ENCODE data around the gene APC. TPM values are rescaled to one million over a fixed set of nuclear protein-coding genes. Genes with fewer than 3 reads are reported as not detected.

Gene APC
- total RNA-seq, 1 experiment from 2014 or later, result 24.0 TPM

DNA sequence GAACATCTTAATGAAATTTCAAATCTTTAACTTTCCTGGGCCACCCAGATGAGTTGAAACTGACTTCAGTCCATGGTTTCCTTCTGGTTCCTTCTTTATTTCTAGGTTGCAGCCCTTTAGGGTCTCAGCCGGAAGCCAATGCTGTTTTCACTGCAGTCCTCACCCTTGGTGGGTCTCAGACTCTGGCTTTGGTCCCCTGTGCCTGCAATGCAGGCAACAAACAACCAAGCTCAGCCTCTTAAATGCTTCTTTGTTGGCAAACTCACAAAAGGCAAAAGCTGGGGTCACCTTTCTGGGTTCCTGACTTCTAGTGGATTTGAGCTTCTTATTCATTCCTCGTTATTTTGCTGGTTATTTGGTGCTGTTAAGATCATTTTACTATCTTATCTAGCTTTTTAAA, 19.3 kb upstream of the APC start (continued):
- no peak for TF ChIP-seq CEBPB (IDR thresholded peaks at IDR 0.05; ENCODE audit: low read depth)
- no peak for TF ChIP-seq JUND (IDR thresholded peaks at IDR 0.05)
- TF ChIP-seq RAD21 (IDR thresholded peaks at IDR 0.05; ENCODE audit: low read depth), result no peak
- no peak for TF ChIP-seq ZBTB33 (IDR thresholded peaks at IDR 0.05; ENCODE audit: extremely low read depth, insufficient replicate concordance, low read length)
- TF ChIP-seq CBX3 (IDR thresholded peaks at IDR 0.05; ENCODE audit: low read depth), result no peak
- no peak for TF ChIP-seq FOSL1 (IDR thresholded peaks at IDR 0.05; ENCODE audit: low read depth)
- TF ChIP-seq SRF (IDR thresholded peaks at IDR 0.05; ENCODE audit: low read depth), result no peak
- no peak for TF ChIP-seq SIN3A (IDR thresholded peaks at IDR 0.05; ENCODE audit: low read depth)

- no peak overlapping the region for H3K27ac ChIP-seq (ENCODE audit: low read depth, low read length)
- intact Hi-C loops (cut with micrococcal nuclease), result no loop called here
- H3K9me3 ChIP-seq (ENCODE audit: control insufficient read depth in 1 of 2, insufficient read depth in 1 of 2, low read depth in 1 of 2, low read length in 2 of 2), result no peaks in the 10 kb centered on the region
- no peaks in the 10 kb centered on the region; the same call in 1 of the 2 replicates for H4K20me1 ChIP-seq (ENCODE audit: insufficient read depth)
- H3K36me3 ChIP-seq (ENCODE audit: control insufficient read depth in 1 of 2, insufficient read depth in 2 of 2, low read length in 2 of 2), result no peaks in the 10 kb centered on the region
- no peaks in the 10 kb centered on the region for H3K9me2 ChIP-seq (ENCODE audit: insufficient read depth)
- ChIA-PET POLR2A (no interaction called here), RAD21 (ENCODE audit: low non-redundant PET in 1 of 2, low total read pairs in 2 of 2, uncharacterized antibody in 2 of 2, unreplicated experiment in 2 of 2) (no interaction called here), CTCF (no interaction called here)
- peaks cover 28% of the 10 kb centered on the region for H3K79me2 ChIP-seq (ENCODE audit: insufficient read depth, low read length)
- no TSS peak for BruUV-seq (replicated peaks)
- no peak overlapping the region for H2AFZ ChIP-seq (ENCODE audit: low read depth, low read length, poor library complexity, severe bottlenecking)
- ATAC-seq (no peak), DNase-seq (ENCODE audit: low read depth, low spot score) (no peak)
- no peak overlapping the region for H3K9ac ChIP-seq (ENCODE audit: low read length)
- TF ChIP-seq SIN3A (IDR thresholded peaks at IDR 0.05; ENCODE audit: low read depth) (no peak), EZH2phosphoT487 (IDR thresholded peaks at IDR 0.05; ENCODE audit: borderline replicate concordance) (no peak), POLR2AphosphoS5 (IDR thresholded peaks at IDR 0.05; ENCODE audit: low read depth, low read length) (no peak), SRF (IDR thresholded peaks at IDR 0.05; ENCODE audit: low read depth) (no peak), CBX3 (IDR thresholded peaks at IDR 0.05; ENCODE audit: low read depth) (no peak), FOSL1 (IDR thresholded peaks at IDR 0.05; ENCODE audit: low read depth) (no peak), CEBPB (IDR thresholded peaks at IDR 0.05; ENCODE audit: low read depth) (no peak)
- H3K4me3 ChIP-seq (replicated peaks in 1 of 2; ENCODE audit: low read depth in 1 of 2, low read length in 2 of 2), result no peak overlapping the region
- no peaks in the 10 kb centered on the region for H3K4me1 ChIP-seq (ENCODE audit: control insufficient read depth in 1 of 2, insufficient read depth in 2 of 2, low read length in 2 of 2)
- no peak overlapping the region for H3K4me2 ChIP-seq (ENCODE audit: low read length)
- no peaks in the 10 kb centered on the region for H3K27me3 ChIP-seq (ENCODE audit: insufficient read depth, low read length)
These were observed 17.1 kb upstream of the APC start for GRCh38 chr5:112720576-112720975.
